Epidermal melanocyte (primary cell): ENCODE results near the gene SLC6A6.
"Not testable (repeated sequence)": the region's sequence is repeated elsewhere in the genome, so short reads cannot be mapped to it uniquely, and the experiment has no call there.

Experiments used
- DNase-seq: peaks from one replicate; pipeline ENCODE4 v3.0.0; 2011; ENCODE audit warnings: low spot score; ENCODE audit not compliant: insufficient read length

SLC6A6 gene

GRCh38 chr3:14434498-14435151 is 32.2 kb downstream of the SLC6A6 start:
- no peak for DNase-seq

- no peak for DNase-seq
Observed at GRCh38 chr3:14435175-14436014, 33.0 kb downstream of the SLC6A6 start.

- DNase-seq: no peak
Observed at GRCh38 chr3:14436954-14437281, 34.5 kb downstream of the SLC6A6 start.

- not testable (repeated sequence) for DNase-seq
Observed at GRCh38 chr3:14437705-14438104, 35.3 kb downstream of the SLC6A6 start.

GRCh38 chr3:14438262-14438661 is 35.9 kb downstream of the SLC6A6 start:
- DNase-seq: no peak

- DNase-seq: no peak
Observed at GRCh38 chr3:14438929-14439328, 36.5 kb downstream of the SLC6A6 start.

- DNase-seq: no peak
Observed at GRCh38 chr3:14439501-14440167, 37.2 kb downstream of the SLC6A6 start.

GRCh38 chr3:14440168-14440518 is 37.7 kb downstream of the SLC6A6 start:
- DNase-seq: no peak

- DNase-seq: no peak
Observed at GRCh38 chr3:14440531-14441239, 38.3 kb downstream of the SLC6A6 start.

- DNase-seq: no peak
Observed at GRCh38 chr3:14441240-14441919, 39.0 kb downstream of the SLC6A6 start.

- no peak for DNase-seq
Observed at GRCh38 chr3:14441920-14442300, 39.5 kb downstream of the SLC6A6 start.

- no peak for DNase-seq
Observed at GRCh38 chr3:14444380-14444779, 42.0 kb downstream of the SLC6A6 start.

- no peak for DNase-seq
Observed at GRCh38 chr3:14445773-14446172, 43.4 kb downstream of the SLC6A6 start.

GRCh38 chr3:14446988-14447570 is 44.7 kb downstream of the SLC6A6 start:
- DNase-seq: no peak

- no peak for DNase-seq
Observed at GRCh38 chr3:14448063-14448462, 45.7 kb downstream of the SLC6A6 start.

- no peak for DNase-seq
Observed at GRCh38 chr3:14448756-14449727, 46.6 kb downstream of the SLC6A6 start.

GRCh38 chr3:14450506-14450905 is 48.1 kb downstream of the SLC6A6 start:
- DNase-seq: no peak

- DNase-seq: no peak
Observed at GRCh38 chr3:14450922-14451606, 48.7 kb downstream of the SLC6A6 start.
